ENCODE measurements around the gene UNC5B. TPM values are rescaled to one million over a fixed set of nuclear protein-coding genes. Genes with fewer than 3 reads are reported as not detected.

Gene UNC5B
- total RNA-seq (2014; rRNA removed; shearing (Covaris generic)), result 6.4 and 6.5 TPM in 2 replicates
- polyA plus RNA-seq (2016; fragmentation: Nextera tagmentation; extraction: Ambion mirVana), result 2.7 and 3.0 TPM in 2 replicates

DNA sequence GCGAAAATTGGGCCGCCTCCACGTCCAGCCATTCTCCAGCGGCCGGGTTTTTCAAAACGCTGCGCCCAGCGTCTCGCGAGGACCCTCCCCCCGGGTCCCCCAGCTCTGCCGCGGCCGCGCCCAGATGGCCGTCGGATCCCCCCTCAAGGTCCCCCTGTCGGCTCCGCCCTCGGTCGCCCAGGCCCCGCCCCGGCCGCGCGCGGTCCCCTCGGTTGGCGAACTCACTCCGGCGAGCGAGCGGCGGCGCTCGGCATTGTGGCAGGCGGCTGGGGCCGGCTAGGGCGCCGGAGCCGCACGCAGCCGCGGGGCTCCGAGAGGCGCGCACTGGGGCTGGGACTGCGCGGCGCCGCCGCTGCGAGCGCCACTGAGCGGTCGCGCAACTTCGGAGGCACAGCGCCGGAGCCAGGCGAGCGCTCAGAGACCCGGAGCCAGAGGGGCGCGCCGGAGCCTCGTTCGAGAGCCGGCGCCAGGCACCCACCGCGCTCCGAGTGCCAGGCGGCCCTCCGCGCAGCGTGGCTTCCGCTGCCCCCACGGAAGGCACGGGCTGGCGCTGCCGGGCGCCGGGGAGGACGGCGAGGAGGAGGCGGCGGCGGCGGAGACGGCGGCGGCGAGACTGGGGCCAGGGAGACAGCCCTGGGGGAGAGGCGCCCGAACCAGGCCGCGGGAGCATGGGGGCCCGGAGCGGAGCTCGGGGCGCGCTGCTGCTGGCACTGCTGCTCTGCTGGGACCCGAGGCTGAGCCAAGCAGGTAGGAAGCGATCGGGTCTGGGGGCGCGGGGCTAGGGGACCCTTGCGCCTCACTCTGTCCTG is at the start of gene UNC5B:
Gene UNC5B (plus strand): TSS at position 253 of the 809 bp plus-strand sequence. CDS start 416 bp downstream, at position 669.
- in situ Hi-C loops (cut with MboI), result no loop called here
- DNase-seq, result peak; percentile 93
- Histone ChIP-seq H2AFZ (peak within 1 kb of the TSS; percentile 71), H3K9me3 (ENCODE audit: low read depth) (no peaks in the 10 kb centered on the region), H3K79me2 (ENCODE audit: insufficient read depth) (peaks cover 19% of the 10 kb centered on the region), H3K4me1 (ENCODE audit: insufficient read depth) (peaks cover 8% of the 10 kb centered on the region), H3K27me3 (replicated peaks; ENCODE audit: insufficient read depth) (peaks cover 23% of the 10 kb centered on the region), H4K20me1 (ENCODE audit: insufficient read depth) (no peaks in the 10 kb centered on the region), H3K9me2 (ENCODE audit: insufficient read depth) (no peaks in the 10 kb centered on the region), H3K36me3 (ENCODE audit: low read depth) (no peaks in the 10 kb centered on the region), H3K27ac (peak within 1 kb of the TSS; percentile 39), H3K9ac (peak within 1 kb of the TSS; percentile 79), H3K4me3 (peak within 1 kb of the TSS; percentile 75), H3F3A (ENCODE audit: insufficient read depth) (no peaks in the 10 kb centered on the region), H3K4me2 (ENCODE audit: unreplicated experiment) (peak within 1 kb of the TSS; percentile 97)
- TF ChIP-seq EZH2phosphoT487 (IDR thresholded peaks at IDR 0.05; ENCODE audit: insufficient read depth, low read depth), result no peak
- no peak for TF ChIP-seq EZH2 (IDR thresholded peaks at IDR 0.05; ENCODE audit: insufficient read depth, poor library complexity, severe bottlenecking)
- 1% methylated on average over 31 to 62 of the region's 109 CpGs for WGBS, 2 experiments (ENCODE audit: low coverage in 1 of 2, low lambda C conversion rate in 2 of 2, missing lambda C conversion rate in 2 of 2)

DNA sequence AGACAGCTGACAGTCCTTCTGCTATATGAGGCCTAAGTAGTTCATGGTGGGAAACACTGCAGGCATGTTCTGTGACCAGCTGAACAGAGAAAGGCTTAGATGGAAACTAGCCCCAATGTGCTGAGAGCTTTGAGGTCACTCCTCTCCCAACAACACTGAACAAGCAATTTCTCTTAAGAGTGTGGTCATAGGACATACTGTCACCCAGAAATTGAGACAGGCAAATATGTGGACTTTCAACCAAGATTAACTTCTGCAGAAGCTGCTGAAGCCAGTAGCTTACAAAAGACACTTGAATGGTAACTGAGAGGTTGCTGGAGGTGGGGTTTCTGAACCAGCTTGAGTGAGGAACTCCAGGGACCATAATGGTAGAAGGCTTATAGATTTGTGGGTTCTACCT is 38.9 kb upstream of the UNC5B start:
- no peak for DNase-seq
- Histone ChIP-seq H3F3A (ENCODE audit: insufficient read depth) (no peaks in the 10 kb centered on the region), H3K9ac (no peak overlapping the region), H3K9me2 (ENCODE audit: insufficient read depth) (no peaks in the 10 kb centered on the region), H3K27ac (no peak overlapping the region), H3K27me3 (replicated peaks; ENCODE audit: insufficient read depth) (peaks cover 61% of the 10 kb centered on the region), H3K36me3 (ENCODE audit: low read depth) (no peaks in the 10 kb centered on the region), H4K20me1 (ENCODE audit: insufficient read depth) (no peaks in the 10 kb centered on the region), H3K4me1 (ENCODE audit: insufficient read depth) (no peaks in the 10 kb centered on the region), H2AFZ (no peak overlapping the region), H3K4me3 (no peak overlapping the region), H3K4me2 (ENCODE audit: unreplicated experiment) (no peak overlapping the region), H3K9me3 (ENCODE audit: low read depth) (no peaks in the 10 kb centered on the region), H3K79me2 (ENCODE audit: insufficient read depth) (no peaks in the 10 kb centered on the region)
- no peak for TF ChIP-seq EZH2phosphoT487 (IDR thresholded peaks at IDR 0.05; ENCODE audit: insufficient read depth, low read depth)
- no peak for TF ChIP-seq EZH2 (IDR thresholded peaks at IDR 0.05; ENCODE audit: insufficient read depth, poor library complexity, severe bottlenecking)
- in situ Hi-C loops (cut with MboI), result no loop called here

DNA sequence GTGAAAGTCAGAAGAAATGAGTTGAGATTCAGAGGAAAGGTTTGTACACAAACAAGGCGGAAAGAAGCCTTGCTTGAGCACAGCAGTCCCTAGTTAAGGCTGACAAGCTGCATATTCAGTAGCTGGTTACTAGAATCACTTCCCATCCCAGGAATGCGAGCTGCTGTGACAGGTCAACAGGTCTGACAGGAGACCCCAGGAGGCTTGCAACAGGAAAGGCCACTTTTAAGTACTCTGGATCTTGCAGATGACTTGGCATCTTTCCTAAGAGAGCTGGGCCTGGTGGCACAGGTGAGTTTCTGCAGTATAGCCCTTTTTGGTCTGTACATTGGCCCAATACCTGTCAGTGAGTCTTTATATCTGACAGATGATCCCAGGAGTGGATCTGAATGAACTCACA is 35.7 kb upstream of the UNC5B start:
- Histone ChIP-seq H2AFZ (no peak overlapping the region), H3K9ac (no peak overlapping the region), H3K27ac (no peak overlapping the region), H4K20me1 (ENCODE audit: insufficient read depth) (no peaks in the 10 kb centered on the region), H3K9me3 (ENCODE audit: low read depth) (no peaks in the 10 kb centered on the region), H3K27me3 (replicated peaks; ENCODE audit: insufficient read depth) (peaks cover 52% of the 10 kb centered on the region), H3K4me1 (ENCODE audit: insufficient read depth) (no peaks in the 10 kb centered on the region), H3F3A (ENCODE audit: insufficient read depth) (no peaks in the 10 kb centered on the region), H3K79me2 (ENCODE audit: insufficient read depth) (no peaks in the 10 kb centered on the region), H3K4me2 (ENCODE audit: unreplicated experiment) (no peak overlapping the region), H3K36me3 (ENCODE audit: low read depth) (no peaks in the 10 kb centered on the region), H3K9me2 (ENCODE audit: insufficient read depth) (no peaks in the 10 kb centered on the region), H3K4me3 (no peak overlapping the region)
- DNase-seq, result no peak
- TF ChIP-seq EZH2 (IDR thresholded peaks at IDR 0.05; ENCODE audit: insufficient read depth, poor library complexity, severe bottlenecking) (no peak), EZH2phosphoT487 (IDR thresholded peaks at IDR 0.05; ENCODE audit: insufficient read depth, low read depth) (no peak)
- 38 to 46% methylated on average over 2 of the region's 2 CpGs for WGBS, 2 experiments (ENCODE audit: low coverage in 1 of 2, low lambda C conversion rate in 2 of 2, missing lambda C conversion rate in 2 of 2)
- in situ Hi-C loops (cut with MboI), result no loop called here

DNA sequence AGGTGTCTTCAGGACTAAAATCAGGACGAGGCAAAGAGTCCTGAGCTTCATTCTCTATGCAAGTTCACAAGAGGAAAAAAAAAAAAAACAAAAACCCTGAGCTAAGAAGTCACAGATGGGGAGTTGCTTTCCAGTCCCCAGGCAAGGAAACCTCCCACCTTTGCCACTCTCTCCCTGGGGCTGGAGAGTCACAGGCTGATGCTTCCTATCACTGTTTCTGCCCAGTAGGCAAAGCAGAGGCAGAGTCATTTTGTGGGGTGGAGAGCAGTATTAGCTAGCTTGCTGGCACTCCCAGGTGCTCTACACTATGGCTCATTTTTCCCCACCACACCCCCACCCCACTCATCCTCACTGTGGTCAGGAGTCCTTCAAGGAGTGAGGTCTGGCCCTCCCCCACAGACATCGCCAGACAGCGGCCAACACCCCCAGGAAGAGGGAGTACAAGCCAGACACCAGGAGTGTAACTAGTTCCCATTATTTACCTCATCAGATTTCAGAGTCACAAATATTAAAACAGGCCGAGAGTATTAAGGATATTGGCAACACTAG is 34.6 kb upstream of the UNC5B start:
- H3K4me3 ChIP-seq, result no peak overlapping the region

More for the DNA sequence above, 34.6 kb upstream of the UNC5B start:
- no peaks in the 10 kb centered on the region for H3K4me1 ChIP-seq (ENCODE audit: insufficient read depth)
- no peak for TF ChIP-seq EZH2phosphoT487 (IDR thresholded peaks at IDR 0.05; ENCODE audit: insufficient read depth, low read depth)
- TF ChIP-seq EZH2 (IDR thresholded peaks at IDR 0.05; ENCODE audit: insufficient read depth, poor library complexity, severe bottlenecking), result no peak
- no peaks in the 10 kb centered on the region for H4K20me1 ChIP-seq (ENCODE audit: insufficient read depth)
- no peak for DNase-seq
- no peaks in the 10 kb centered on the region for H3K9me3 ChIP-seq (ENCODE audit: low read depth)
- 43 to 46% methylated on average over 4 of the region's 4 CpGs for WGBS, 2 experiments (ENCODE audit: low coverage in 1 of 2, low lambda C conversion rate in 2 of 2, missing lambda C conversion rate in 2 of 2)
- H3K4me2 ChIP-seq (ENCODE audit: unreplicated experiment), result no peak overlapping the region
- H3K36me3 ChIP-seq (ENCODE audit: low read depth), result no peaks in the 10 kb centered on the region
- no peaks in the 10 kb centered on the region for H3K79me2 ChIP-seq (ENCODE audit: insufficient read depth)
- peaks cover 60% of the 10 kb centered on the region for H3K27me3 ChIP-seq (replicated peaks; ENCODE audit: insufficient read depth)
- no peaks in the 10 kb centered on the region for H3F3A ChIP-seq (ENCODE audit: insufficient read depth)
- H2AFZ ChIP-seq, result no peak overlapping the region
- no peak overlapping the region for H3K27ac ChIP-seq
- H3K9ac ChIP-seq, result no peak overlapping the region
- in situ Hi-C loops (cut with MboI), result no loop called here
- no peaks in the 10 kb centered on the region for H3K9me2 ChIP-seq (ENCODE audit: insufficient read depth)
